Endothelial cell of umbilical vein (primary cell): ENCODE measurements around the gene C17orf107. TPM values are rescaled to one million over a fixed set of nuclear protein-coding genes. Genes with fewer than 3 reads are reported as not detected.

ENCODE experiments used
- BruUV-seq: library from RNA; stranded (reverse); fragments of 400-500 nt; replicated peaks from 2 replicates; lab custom pipeline; 2021; lab: Mats Ljungman, UMichigan
- CTCF ChIA-PET: fragments of 300-600, 350-600 bp; sonication (Branson Sonifier 250); formaldehyde crosslinking; loops from one replicate; lab custom pipeline; 2021; ENCODE audit warnings: antibody characterized with exemption, inconsistent platforms; lab: Charles Lee
- POLR2A ChIA-PET: fragments of 300-600, 350-600 bp; sonication (Branson Sonifier 250); formaldehyde crosslinking; loops from one replicate; lab custom pipeline; 2021; ENCODE audit warnings: antibody characterized with exemption, inconsistent platforms; lab: Charles Lee
- DNase-seq: peaks from one replicate; pipeline ENCODE4 v3.0.0-alpha.2; 2011; ENCODE audit warnings: low read depth, low spot score
- FAIRE-seq: peaks from 2 replicates; lab custom pipeline; 2011; peaks lifted over from hg19 to GRCh38; lab: Jason Lieb, UNC
- H2AFZ ChIP-seq: 2 replicates; pipeline ENCODE4 v1.6.0; 2012; ENCODE audit warnings: low read depth, low read length, control low read depth, inconsistent platforms
- H3K27ac ChIP-seq: 2 replicates; pipeline ENCODE4 v1.5.1; 2011; ENCODE audit warnings: low read depth, mild to moderate bottlenecking, control low read depth, low read length, moderate library complexity; ENCODE audit not compliant: insufficient read depth
- H3K27me3 ChIP-seq, 2 experiments: 2 replicates each; pipeline versions ENCODE4 v1.6.0 to v1.6.1; 2011; ENCODE audit warnings: low read length in 2 of 2, mixed read lengths in 1 of 2; ENCODE audit not compliant: control insufficient read depth in 2 of 2, insufficient read depth in 2 of 2
- H3K36me3 ChIP-seq, 2 experiments: 2 replicates in 1 of 2; 3 replicates in 1 of 2; pipeline ENCODE4 v1.5.1; 2011; ENCODE audit warnings: low read length in 2 of 2, mild to moderate bottlenecking in 1 of 2, moderate library complexity in 1 of 2; ENCODE audit not compliant: control insufficient read depth in 2 of 2, insufficient read depth in 2 of 2; ENCODE audit errors: extremely low read depth in 1 of 2
- H3K4me1 ChIP-seq: 3 replicates; pipeline ENCODE4 v1.5.1; 2011; ENCODE audit warnings: mild to moderate bottlenecking, low read length; ENCODE audit not compliant: control insufficient read depth, insufficient read depth; ENCODE audit errors: extremely low read depth
- H3K4me2 ChIP-seq: 2 replicates; pipeline ENCODE4 v1.6.1; 2011; ENCODE audit warnings: low read length, control low read depth, mixed read lengths; ENCODE audit not compliant: insufficient read depth
- H3K4me3 ChIP-seq, 3 experiments: fragments of 200-600 bp in 1 of 3; sonication (generic), shearing (Covaris generic) in 1 of 3; replicated peaks in 1 of 3; 2 replicates each; pipeline ENCODE4 v1.5.1; 2011 to 2016; ENCODE audit warnings: control low read depth in 3 of 3, low read length in 3 of 3, mild to moderate bottlenecking in 2 of 3, inconsistent platforms in 1 of 3, low read depth in 1 of 3, moderate library complexity in 1 of 3; ENCODE audit not compliant: insufficient read depth in 1 of 3
- H3K79me2 ChIP-seq: 2 replicates; pipeline ENCODE4 v1.6.0; 2012; ENCODE audit warnings: low read length, inconsistent platforms; ENCODE audit not compliant: control insufficient read depth, insufficient read depth
- H3K9ac ChIP-seq: replicated peaks from 2 replicates; pipeline ENCODE3; 2011; ENCODE audit warnings: low read length, control low read depth; ENCODE audit not compliant: insufficient read depth; ENCODE audit errors: extremely low read depth
- H3K9me1 ChIP-seq: replicated peaks from 3 replicates; pipeline ENCODE4 v1.6.0; 2011; ENCODE audit warnings: mild to moderate bottlenecking, low read length; ENCODE audit not compliant: control insufficient read depth, insufficient read depth; ENCODE audit errors: extremely low read depth
- H3K9me3 ChIP-seq: replicated peaks from 2 replicates; pipeline ENCODE4 v1.5.1; 2012; ENCODE audit warnings: low read length, inconsistent platforms; ENCODE audit not compliant: control insufficient read depth, insufficient read depth
- H4K20me1 ChIP-seq: replicated peaks from 2 replicates; pipeline ENCODE3; 2011; ENCODE audit warnings: mild to moderate bottlenecking, low read length; ENCODE audit not compliant: control insufficient read depth, insufficient read depth; ENCODE audit errors: extremely low read depth
- CTCF ChIP-seq, 2 donors: IDR thresholded peaks; 1 replicate in 1 of 2; 2 replicates in 1 of 2; pipeline ENCODE4 v1.5.1; 2011; ENCODE audit warnings: low read length in 2 of 2, mild to moderate bottlenecking in 2 of 2, moderate library complexity in 2 of 2, control low read depth in 1 of 2, inconsistent platforms in 1 of 2, low read depth in 1 of 2; ENCODE audit not compliant: insufficient read depth in 1 of 2; ENCODE audit errors: extremely low read depth in 1 of 2
- EZH2 ChIP-seq: IDR thresholded peaks from 2 replicates; pipeline ENCODE4 v1.6.1; 2012; ENCODE audit warnings: borderline replicate concordance, low read depth, mild to moderate bottlenecking, moderate library complexity, low read length, inconsistent platforms; ENCODE audit not compliant: severe bottlenecking
- FOS ChIP-seq: IDR thresholded peaks from 2 replicates; pipeline ENCODE4 v1.6.1; 2011; ENCODE audit warnings: mild to moderate bottlenecking, low read length, moderate library complexity, borderline replicate concordance; ENCODE audit not compliant: insufficient read depth
- GATA2 ChIP-seq: IDR thresholded peaks from 2 replicates; pipeline ENCODE4 v1.7.0; 2011; ENCODE audit warnings: low read depth, mild to moderate bottlenecking, moderate library complexity, mixed read lengths, low read length; ENCODE audit not compliant: insufficient read length, insufficient read depth
- JUN ChIP-seq: IDR thresholded peaks from 2 replicates; pipeline ENCODE4 v1.6.1; 2011; ENCODE audit warnings: borderline replicate concordance, low read depth; ENCODE audit not compliant: insufficient read length, insufficient read depth
- MYC ChIP-seq: IDR thresholded peaks from one replicate; pipeline ENCODE4 v1.6.1; 2011; ENCODE audit warnings: mild to moderate bottlenecking, low read depth, low read length
- POLR2A ChIP-seq: IDR thresholded peaks from 2 replicates; pipeline ENCODE4 v1.6.1; 2012; ENCODE audit warnings: low read depth, mild to moderate bottlenecking, control low read depth, low read length
- POLR2AphosphoS5 ChIP-seq: IDR thresholded peaks from 2 replicates; pipeline ENCODE4 v1.6.1; 2012; ENCODE audit warnings: low read depth, mild to moderate bottlenecking, control low read depth, low read length, moderate library complexity; ENCODE audit not compliant: insufficient read depth
- dilution Hi-C: fragments of 300-500 bp; cut with MboI; formaldehyde crosslinking; loops from one replicate; pipeline ENCODE4 v1.15.0; 2019; ENCODE audit warnings: low sequenced_read_pairs; ENCODE audit not compliant: extremely low pct_ligation_motif_present
- intact Hi-C: fragments of 100-400 bp; cut with micrococcal nuclease; formaldehyde crosslinking; loops from one replicate; pipeline ENCODE4 v1.10.0; 2022
- polyA plus RNA-seq, 4 experiments: library from polyadenylated mRNA; depleted of rRNA in 3 of 4; stranded (reverse) in 3 of 4; unstranded in 1 of 4; fragments of >200 nt; gene quantifications; 2 replicates each; pipeline versions ENCODE4 v1.2.1 to v1.2.3, GENCODE V29; 2011 to 2012; ENCODE audit warnings: missing spikeins in 1 of 4
- total RNA-seq: library from RNA; stranded (reverse); gene quantifications from 2 replicates; pipeline ENCODE4 v1.2.3, GENCODE V29; 2021
- TF ChIP-seq, protein P1 (sequence below): IDR thresholded peaks from 2 replicates; pipeline ENCODE4 v1.6.1; 2011; ENCODE audit not compliant: insufficient read depth, insufficient read length

C17orf107 gene
- total and polyA plus RNA-seq, 2 donors (not counting 3 experiments of a cell fraction or from before 2014, with no cell fraction given), result 0.68 to 1.0 TPM

DNA sequence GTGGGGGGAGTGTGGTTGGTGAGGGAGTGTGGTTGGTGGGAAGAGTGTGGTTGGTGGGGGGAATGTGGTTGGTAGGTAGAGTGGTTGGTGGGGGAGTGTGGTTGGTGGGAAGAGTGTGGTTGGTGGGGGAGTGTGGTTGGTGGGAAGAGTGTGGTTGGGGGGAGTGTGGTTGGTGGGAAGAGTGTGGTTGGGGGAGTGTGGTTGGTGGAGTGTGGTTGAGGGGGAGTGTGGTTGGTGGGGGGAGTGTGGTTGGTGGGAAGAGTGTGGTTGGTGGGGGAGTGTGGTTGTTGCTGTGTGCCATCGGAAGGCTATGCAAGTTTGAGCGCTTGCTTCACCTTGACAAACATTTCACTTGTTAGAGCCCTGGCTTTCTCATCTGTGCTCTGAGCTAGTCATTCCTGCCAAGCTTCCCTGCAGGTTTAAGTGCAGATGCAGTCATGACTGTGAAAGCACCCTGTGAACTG is 46.1 kb upstream of the C17orf107 start:
- no peaks in the 10 kb centered on the region for H3K9me3 ChIP-seq
- intact Hi-C loops, result no loop called here
- H3K4me3 ChIP-seq, result no peak overlapping the region
- BruUV-seq, result no TSS peak
- no peaks in the 10 kb centered on the region for H3K27me3 ChIP-seq
- H3K79me2 ChIP-seq, result peaks cover 18% of the 10 kb centered on the region
- dilution Hi-C loops, result no loop called here
- H4K20me1 ChIP-seq, result no peaks in the 10 kb centered on the region
- H3K4me2 ChIP-seq, result no peak overlapping the region
- no peaks in the 10 kb centered on the region for H3K9me1 ChIP-seq
- ChIA-PET POLR2A (no interaction called here), CTCF (no interaction called here)
- no peaks in the 10 kb centered on the region for H3K36me3 ChIP-seq
- peaks cover 26% of the 10 kb centered on the region for H3K4me1 ChIP-seq
- H2AFZ ChIP-seq, result no peak overlapping the region
- DNase-seq (no peak), FAIRE-seq (no peak)
- TF ChIP-seq MYC (no peak), JUN (no peak), EZH2 (no peak), FOS (no peak), GATA2 (no peak), POLR2A (no peak), POLR2AphosphoS5 (no peak), CTCF (IDR thresholded peaks at IDR 0.05; ENCODE audit: extremely low read depth in 1 of 2, insufficient read depth in 1 of 2, low read depth in 1 of 2, low read length in 2 of 2) (no peak)
- TF ChIP-seq, protein P1, sequence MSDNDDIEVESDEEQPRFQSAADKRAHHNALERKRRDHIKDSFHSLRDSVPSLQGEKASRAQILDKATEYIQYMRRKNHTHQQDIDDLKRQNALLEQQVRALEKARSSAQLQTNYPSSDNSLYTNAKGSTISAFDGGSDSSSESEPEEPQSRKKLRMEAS, result no peak
- H3K9ac ChIP-seq, result no peak overlapping the region
- H3K27ac ChIP-seq, result no peak overlapping the region
